C4-2B (cell line): ENCODE data around the gene ATP2B3.

ENCODE experiments used
- H3K27ac ChIP-seq: fragments of 450-650 bp; 2 replicates; pipeline ENCODE4 v1.5.1; 2017
- CTCF ChIP-seq: fragments of 450-650 bp; conservative IDR thresholded peaks from 2 replicates; pipeline ENCODE4 v1.5.1; 2017; ENCODE audit warnings: mild to moderate bottlenecking
- ZFX ChIP-seq: fragments of 450-650 bp; IDR thresholded peaks from 2 replicates; pipeline ENCODE4 v1.6.1; 2017

The ATP2B3 gene

DNA sequence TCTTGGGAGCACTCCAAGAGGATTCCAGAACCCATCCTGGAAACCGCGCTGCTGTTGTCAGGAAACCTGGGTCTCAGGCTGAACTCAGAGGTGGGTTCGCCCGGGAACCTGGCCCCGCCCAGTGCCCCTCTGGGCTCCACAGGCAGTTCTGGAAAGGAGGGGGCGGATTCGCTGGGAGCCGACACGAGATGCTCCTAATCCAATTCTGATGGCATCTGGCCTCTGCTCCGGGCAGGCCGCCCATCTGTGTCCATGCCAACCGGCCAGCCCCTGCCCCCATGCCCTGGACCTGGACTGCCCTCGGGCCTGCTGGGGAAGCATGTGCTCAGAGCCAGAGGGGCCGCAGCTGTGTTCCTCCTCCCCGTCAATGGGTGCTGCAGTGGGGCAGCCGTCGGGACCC is 21.0 kb downstream of the ATP2B3 start:
- TF ChIP-seq CTCF (no peak), ZFX (no peak)

DNA sequence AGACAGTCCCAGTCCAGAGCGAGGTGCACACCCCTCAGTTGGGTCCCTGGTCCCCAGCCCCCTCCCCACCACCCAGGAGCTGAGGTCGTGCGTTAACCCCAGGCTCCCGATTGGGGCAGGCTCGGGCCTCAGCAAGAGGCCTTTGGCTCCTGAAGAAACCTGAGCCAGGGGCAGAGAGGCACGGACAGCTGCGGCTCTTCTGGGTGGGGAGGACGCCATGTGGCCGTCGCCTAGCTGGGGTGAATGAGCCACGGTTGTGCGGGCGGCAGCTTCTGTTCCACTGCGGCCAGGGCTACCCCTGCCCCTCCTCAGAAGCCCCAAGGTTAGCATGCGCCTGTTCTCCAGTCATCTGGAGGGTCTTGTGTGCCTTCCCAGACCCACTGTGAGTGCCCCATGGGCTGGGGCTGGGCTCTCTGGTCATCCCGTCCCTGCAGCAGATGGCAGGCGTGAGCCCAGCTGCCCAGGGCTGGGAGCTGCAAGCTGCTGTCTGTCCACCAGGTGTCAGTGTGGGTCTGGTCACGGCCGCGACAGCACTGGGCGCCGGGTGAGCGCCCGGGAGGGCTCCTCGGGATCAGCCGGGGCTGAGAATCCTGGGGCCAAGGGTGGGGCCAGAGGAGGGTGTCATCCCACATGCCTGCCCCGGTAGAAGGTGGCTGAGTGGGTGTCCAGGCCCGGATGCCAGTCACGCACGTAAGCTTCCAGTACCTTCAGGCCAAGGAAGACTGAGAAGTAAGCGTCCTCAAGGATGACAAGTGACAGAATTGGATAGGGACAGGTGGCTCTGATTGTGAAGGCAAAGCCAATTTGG is 21.9 kb downstream of the ATP2B3 start:
- no peak for TF ChIP-seq ZFX
- peak; percentile 90 for TF ChIP-seq CTCF
- no peak overlapping the region for H3K27ac ChIP-seq

More for the DNA sequence above, 21.0 kb downstream of the ATP2B3 start:
- no peak overlapping the region for H3K27ac ChIP-seq

DNA sequence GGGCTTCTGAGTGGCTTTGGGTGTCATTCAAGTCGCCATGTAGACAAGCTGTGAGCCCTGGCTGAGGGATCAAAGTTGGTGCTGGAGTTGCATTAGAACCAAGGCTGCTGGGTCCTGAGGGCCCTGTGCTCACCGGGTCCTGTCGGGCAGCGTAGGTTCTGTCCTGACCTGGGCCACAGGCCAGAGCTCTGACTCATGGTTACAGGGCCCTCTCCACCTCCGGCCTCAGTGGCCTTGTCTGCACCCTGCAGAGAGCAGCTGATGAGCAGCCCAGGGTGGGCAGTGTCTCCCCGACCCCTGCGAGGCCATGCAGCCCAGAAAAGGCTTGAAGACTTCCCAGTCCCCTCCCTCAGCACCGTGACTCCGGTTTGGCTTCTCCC is 22.5 kb downstream of the ATP2B3 start:
- H3K27ac ChIP-seq: no peak overlapping the region
- TF ChIP-seq ZFX: no peak
- TF ChIP-seq CTCF: no peak

- no peak for TF ChIP-seq CTCF
- no peak for TF ChIP-seq ZFX
- H3K27ac ChIP-seq: no peak overlapping the region
These were observed 27.3 kb downstream of the ATP2B3 start for GRCh38 chrX:153544727-153545126.

- H3K27ac ChIP-seq: no peak overlapping the region
- TF ChIP-seq ZFX: no peak
These were observed 28.9 kb downstream of the ATP2B3 start for GRCh38 chrX:153546386-153546785.

GRCh38 chrX:153547195-153547594 is 29.8 kb downstream of the ATP2B3 start:
- no peak overlapping the region for H3K27ac ChIP-seq
- TF ChIP-seq CTCF (no peak), ZFX (no peak)

GRCh38 chrX:153549231-153549630 is 31.8 kb downstream of the ATP2B3 start:
- TF ChIP-seq CTCF (no peak), ZFX (no peak)
- no peak overlapping the region for H3K27ac ChIP-seq

GRCh38 chrX:153549807-153550206 is 32.4 kb downstream of the ATP2B3 start:
- H3K27ac ChIP-seq: no peak overlapping the region
- TF ChIP-seq CTCF: no peak; the same call in 1 of the 2 replicates
- TF ChIP-seq ZFX: no peak
